Esophagus muscularis mucosa (tissue), 4 donors: Measurements from ENCODE around the gene ACVR1. TPM values are rescaled to one million over a fixed set of nuclear protein-coding genes. Genes with fewer than 3 reads are reported as not detected.

Source experiments
- DNase-seq: peaks from one replicate; pipeline ENCODE4 v3.0.0-alpha.2; 2017; ENCODE audit errors: extremely low spot score
- H3K27ac ChIP-seq, 4 donors: fragments of 200-600 bp; sonication (generic); replicated peaks in 1 of 4; 1 replicate in 3 of 4; 2 replicates in 1 of 4; pipeline ENCODE4 v1.5.1; 2016 to 2019; ENCODE audit warnings: mild to moderate bottlenecking in 1 of 4
- H3K27me3 ChIP-seq, 4 donors: fragments of 200-600 bp; sonication (generic); one replicate each; pipeline versions ENCODE4 v1.5.1 to v1.6.0; 2016 to 2019
- H3K36me3 ChIP-seq, 4 donors: fragments of 200-600 bp; sonication (generic); one replicate each; pipeline ENCODE4 v1.5.1; 2016 to 2019
- H3K4me1 ChIP-seq, 4 donors: fragments of 200-600 bp; sonication (generic); one replicate each; pipeline ENCODE4 v1.5.1; 2016 to 2019
- H3K4me3 ChIP-seq, 4 donors: fragments of 200-600 bp; sonication (generic); 1 replicate in 2 of 4; 2 replicates in 2 of 4; pipeline ENCODE4 v1.5.1; 2016 to 2019; ENCODE audit warnings: mild to moderate bottlenecking in 4 of 4, moderate library complexity in 1 of 4
- H3K9me3 ChIP-seq, 4 donors: fragments of 200-600 bp; sonication (generic); 1 replicate in 3 of 4; 2 replicates in 1 of 4; pipeline ENCODE4 v1.5.1; 2016 to 2019
- EP300 ChIP-seq: sonication (generic); formaldehyde crosslinking; IDR thresholded peaks from one replicate; pipeline ENCODE4 v1.6.1; 2017; ENCODE audit warnings: antibody characterized with exemption
- POLR2A ChIP-seq: fragments of 450-650 bp; IDR thresholded peaks from one replicate; pipeline ENCODE4 v1.6.1; 2017; ENCODE audit warnings: antibody characterized with exemption, moderate library complexity, mild to moderate bottlenecking, low read depth
- POLR2AphosphoS5 ChIP-seq, 2 donors: sonication (generic); formaldehyde crosslinking; IDR thresholded peaks; one replicate each; pipeline ENCODE4 v1.6.1; 2017; ENCODE audit warnings: antibody characterized with exemption in 2 of 2
- WGBS: methylation state at CpG from one replicate; pipeline ENCODE4 v1.1.5; 2018; 5-methylcytosine and 5-hydroxymethylcytosine counted together
- intact Hi-C: fragments of 100-400 bp; cut with DNase I; formaldehyde crosslinking; loops from one replicate; pipeline ENCODE4 v1.15.1; 2023
- total RNA-seq, 4 donors: library from RNA; depleted of rRNA; stranded (reverse); fragments of >200 nt; gene quantifications; one replicate each; pipeline versions ENCODE4 v1.1.0 to v1.2.1, GENCODE V29; 2016
- TF ChIP-seq, protein P1 (sequence below), 3 experiments: fragments of 200-600 bp in 2 of 3; fragments of 450-650 bp in 1 of 3; sonication (generic) in 2 of 3; IDR thresholded peaks; one replicate each; pipeline ENCODE4 v1.5.1; 2017 to 2019; ENCODE audit warnings: antibody characterized with exemption in 3 of 3, mild to moderate bottlenecking in 2 of 3, moderate library complexity in 1 of 3

ACVR1 gene
- total RNA-seq: 10 to 100 TPM; 25.2 to 39.1 (median 32.3) TPM

DNA sequence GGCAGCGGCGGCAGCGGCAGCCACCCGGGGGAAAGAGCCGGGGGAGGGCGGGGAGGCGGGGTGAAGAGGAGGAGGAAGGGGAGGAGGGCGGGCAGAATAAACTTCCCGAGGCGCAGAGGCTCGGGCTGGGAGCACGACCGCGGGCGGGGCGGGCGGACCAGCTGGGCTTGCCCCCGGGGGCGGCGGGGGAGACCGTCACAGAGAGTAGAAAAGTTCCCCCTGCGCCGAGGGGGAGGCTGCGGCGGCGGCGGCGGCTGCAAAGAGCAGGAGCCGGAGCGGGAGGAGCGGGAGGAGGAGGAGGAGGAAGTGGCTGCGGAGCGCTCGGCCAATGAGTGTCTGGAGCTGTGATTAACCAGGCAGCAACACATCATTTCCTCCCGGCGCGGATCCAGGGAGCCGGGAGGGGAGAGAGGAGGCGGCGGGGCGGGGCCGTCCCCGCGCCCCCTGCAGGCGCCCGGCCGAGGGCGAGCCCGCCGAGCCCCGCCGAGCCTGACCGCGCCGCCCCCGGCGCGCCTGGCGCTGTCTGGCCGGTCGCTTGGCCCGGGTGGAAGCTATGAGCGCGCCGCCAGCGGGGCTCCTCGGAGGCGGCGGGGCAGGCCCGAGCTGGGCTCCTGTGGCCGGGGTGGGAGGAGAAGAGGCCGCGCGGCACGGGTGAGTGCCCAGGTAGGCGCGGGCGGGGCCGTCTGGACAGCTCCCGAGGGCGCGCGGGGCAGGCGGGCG is at the start of gene ACVR1:
TSS of gene ACVR1 (minus strand) at position 265 of the 720 bp plus-strand sequence. CDS start 76,837 bp downstream, outside the sequence.
- 1% methylated on average over 15 of the region's 85 CpGs for WGBS
- H3K9me3 ChIP-seq: peaks cover 0 to 3% (median 0%) of the 10 kb centered on the region in 4 donors
- H3K27ac ChIP-seq: peak within 1 kb of the TSS; percentile 94 to 98 (median 96)
- peaks cover 16 to 49% (median 46%) of the 10 kb centered on the region in 4 donors for H3K4me1 ChIP-seq
- no peaks in the 10 kb centered on the region for H3K27me3 ChIP-seq
- intact Hi-C loops: loop anchor here (2.0 to 5.0 kb wide), 2 partner anchors 87 to 136 kb away; no protein-coding TSS in a partner anchor
- peak; percentile 86 to 89 for TF ChIP-seq POLR2AphosphoS5 (IDR thresholded peaks at IDR 0.05)
- TF ChIP-seq, protein P1, sequence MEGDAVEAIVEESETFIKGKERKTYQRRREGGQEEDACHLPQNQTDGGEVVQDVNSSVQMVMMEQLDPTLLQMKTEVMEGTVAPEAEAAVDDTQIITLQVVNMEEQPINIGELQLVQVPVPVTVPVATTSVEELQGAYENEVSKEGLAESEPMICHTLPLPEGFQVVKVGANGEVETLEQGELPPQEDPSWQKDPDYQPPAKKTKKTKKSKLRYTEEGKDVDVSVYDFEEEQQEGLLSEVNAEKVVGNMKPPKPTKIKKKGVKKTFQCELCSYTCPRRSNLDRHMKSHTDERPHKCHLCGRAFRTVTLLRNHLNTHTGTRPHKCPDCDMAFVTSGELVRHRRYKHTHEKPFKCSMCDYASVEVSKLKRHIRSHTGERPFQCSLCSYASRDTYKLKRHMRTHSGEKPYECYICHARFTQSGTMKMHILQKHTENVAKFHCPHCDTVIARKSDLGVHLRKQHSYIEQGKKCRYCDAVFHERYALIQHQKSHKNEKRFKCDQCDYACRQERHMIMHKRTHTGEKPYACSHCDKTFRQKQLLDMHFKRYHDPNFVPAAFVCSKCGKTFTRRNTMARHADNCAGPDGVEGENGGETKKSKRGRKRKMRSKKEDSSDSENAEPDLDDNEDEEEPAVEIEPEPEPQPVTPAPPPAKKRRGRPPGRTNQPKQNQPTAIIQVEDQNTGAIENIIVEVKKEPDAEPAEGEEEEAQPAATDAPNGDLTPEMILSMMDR (IDR thresholded peaks at IDR 0.05): peak; percentile 14 to 53 (median 40)
- TF ChIP-seq EP300: no peak
- peak; percentile 55 for TF ChIP-seq POLR2A
- DNase-seq: peak; percentile 98
- peak within 1 kb of the TSS; percentile 79 to 93 (median 90) for H3K4me3 ChIP-seq
- H3K36me3 ChIP-seq: no peaks in the 10 kb centered on the region

DNA sequence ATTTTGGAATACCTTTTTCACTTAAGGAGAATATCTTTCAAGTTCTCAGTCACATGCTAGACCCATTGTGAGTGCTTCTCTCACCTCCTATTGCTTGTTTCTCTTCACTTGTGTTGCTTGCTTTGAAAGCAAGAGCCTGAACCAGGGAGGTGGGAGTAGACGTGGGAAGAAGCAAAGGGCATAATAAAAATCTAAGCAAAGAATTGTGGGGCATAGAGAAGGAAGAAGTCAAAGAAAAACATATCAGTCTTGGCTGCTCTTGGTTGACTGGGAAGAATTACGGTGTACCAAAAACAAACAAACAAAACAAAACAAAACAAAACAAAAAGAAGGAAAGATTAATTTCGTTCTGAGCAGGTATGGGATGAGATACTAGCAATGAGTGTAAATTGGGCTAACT is 48.9 kb upstream of the ACVR1 start:
- intact Hi-C loops: no loop called here
- Histone ChIP-seq H3K36me3 (no peaks in the 10 kb centered on the region), H3K27me3 (no peaks in the 10 kb centered on the region), H3K27ac (no peak overlapping the region), H3K9me3 (no peaks in the 10 kb centered on the region), H3K4me3 (no peak overlapping the region), H3K4me1 (no peaks in the 10 kb centered on the region)
- TF ChIP-seq EP300 (no peak), POLR2A (no peak), POLR2AphosphoS5 (IDR thresholded peaks at IDR 0.05) (no peak)
- TF ChIP-seq, protein P1 (IDR thresholded peaks at IDR 0.05): no peak
- WGBS: 71% methylated on average over 3 of the region's 3 CpGs
- no peak for DNase-seq

DNA sequence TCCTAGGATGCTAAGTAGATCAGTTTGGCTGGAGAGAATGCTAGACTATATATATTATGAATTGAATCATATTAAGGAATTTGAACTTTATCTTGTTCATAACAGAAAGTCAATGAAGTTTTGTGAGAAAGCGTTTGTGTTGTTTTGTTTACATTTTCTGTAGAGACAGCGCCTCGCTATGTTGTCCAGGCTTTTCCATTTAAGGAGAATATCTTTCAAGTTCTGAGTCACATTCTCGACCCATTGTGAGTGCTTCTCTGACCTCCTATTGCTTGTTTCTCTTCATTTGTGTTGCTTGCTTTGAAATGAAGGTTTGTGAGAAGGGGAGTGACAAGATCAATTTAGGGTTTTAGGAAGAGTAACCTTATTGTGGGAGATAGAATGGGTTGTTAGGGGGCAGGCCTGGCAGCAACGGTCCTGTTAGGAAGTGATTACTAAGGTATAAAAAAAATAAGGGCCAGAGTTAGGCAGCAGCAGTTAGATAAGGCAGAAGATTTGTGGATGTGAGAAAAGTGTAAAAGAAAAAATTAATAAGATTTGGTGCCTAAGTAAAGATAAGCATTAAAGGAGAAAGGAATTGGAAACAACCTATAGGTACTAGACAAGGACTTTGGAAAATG is 47.6 kb upstream of the ACVR1 start:
- H3K36me3 ChIP-seq: no peaks in the 10 kb centered on the region
- intact Hi-C loops: no loop called here
- no peak overlapping the region for H3K4me3 ChIP-seq
- no peaks in the 10 kb centered on the region for H3K4me1 ChIP-seq
- H3K27me3 ChIP-seq: no peaks in the 10 kb centered on the region
- no peak overlapping the region for H3K27ac ChIP-seq
- TF ChIP-seq POLR2A: no peak
- no peak for TF ChIP-seq EP300
- TF ChIP-seq, protein P1 (IDR thresholded peaks at IDR 0.05): no peak
- TF ChIP-seq POLR2AphosphoS5 (IDR thresholded peaks at IDR 0.05): no peak
- DNase-seq: no peak
- H3K9me3 ChIP-seq: no peaks in the 10 kb centered on the region
- WGBS: 68% methylated on average over 5 of the region's 5 CpGs

DNA sequence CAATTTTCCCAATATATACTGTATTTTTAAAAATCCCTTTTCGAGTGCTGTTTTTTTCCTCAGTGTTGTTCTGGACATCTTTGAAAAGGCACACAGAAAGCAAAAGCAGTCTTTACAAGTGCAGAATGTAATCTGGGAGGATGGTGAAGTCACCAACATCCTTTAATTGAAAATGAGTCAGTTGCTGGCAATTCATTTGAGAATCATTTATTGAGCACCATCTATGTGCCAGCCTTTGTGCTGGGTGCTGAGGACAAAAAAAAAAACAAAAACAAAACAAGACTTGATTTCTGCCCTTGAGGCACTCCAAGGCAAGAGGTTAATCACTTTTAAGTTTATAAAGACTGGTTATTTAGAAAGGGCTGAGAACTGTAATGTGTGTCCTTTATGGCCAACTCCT is 46.7 kb upstream of the ACVR1 start:
- H3K4me1 ChIP-seq: no peaks in the 10 kb centered on the region
- H3K4me3 ChIP-seq: no peak overlapping the region
- TF ChIP-seq POLR2A (no peak), EP300 (no peak), POLR2AphosphoS5 (IDR thresholded peaks at IDR 0.05) (no peak)
- TF ChIP-seq, protein P1 (IDR thresholded peaks at IDR 0.05): no peak
- intact Hi-C loops: no loop called here
- 84% methylated on average over 1 of the region's 1 CpG for WGBS
- peaks cover 0 to 2% (median 0%) of the 10 kb centered on the region in 4 donors for H3K9me3 ChIP-seq
- no peaks in the 10 kb centered on the region for H3K36me3 ChIP-seq
- H3K27me3 ChIP-seq: no peaks in the 10 kb centered on the region
- no peak for DNase-seq
- no peak overlapping the region for H3K27ac ChIP-seq
